Ectodermal cell (in vitro differentiated cells): ENCODE data around the gene RER1.

ENCODE experiments used
- H3K27ac ChIP-seq: 2 replicates; pipeline ENCODE4 v1.7.0; 2013; ENCODE audit warnings: mild to moderate bottlenecking, low read depth, low read length; ENCODE audit not compliant: insufficient read depth, poor library complexity, severe bottlenecking
- H3K27me3 ChIP-seq: 2 replicates; pipeline ENCODE4 v1.7.0; 2013; ENCODE audit warnings: mild to moderate bottlenecking, low read length; ENCODE audit not compliant: insufficient read depth, control insufficient read depth, poor library complexity, severe bottlenecking
- H3K36me3 ChIP-seq: one replicate; pipeline ENCODE4 v1.7.0; 2013; ENCODE audit warnings: low read length; ENCODE audit not compliant: control insufficient read depth, insufficient read depth
- H3K4me1 ChIP-seq: one replicate; pipeline ENCODE4 v1.7.0; 2013; ENCODE audit warnings: low read length; ENCODE audit not compliant: control insufficient read depth, insufficient read depth
- H3K4me3 ChIP-seq: 2 replicates; pipeline ENCODE4 v1.7.0; 2013; ENCODE audit warnings: low read depth, low read length, control low read depth; ENCODE audit not compliant: insufficient read depth
- H3K9me3 ChIP-seq: 2 replicates; pipeline ENCODE4 v1.7.0; 2013; ENCODE audit warnings: mild to moderate bottlenecking, low read length, moderate library complexity; ENCODE audit not compliant: control insufficient read depth
- WGBS, 2 experiments: methylation state at CpG; one replicate each; pipeline ENCODE4 v1.1.7; 2013; ENCODE audit warnings: missing lambda C conversion rate in 2 of 2; 5-methylcytosine and 5-hydroxymethylcytosine counted together

Gene RER1

GRCh38 chr1:2408859-2409276 lies 17.2 kb downstream of the RER1 start:
- WGBS, 2 experiments = 90 to 91% methylated on average over 13 of the region's 13 CpGs
- peaks cover 5% of the 10 kb centered on the region for H3K27me3 ChIP-seq
- peaks cover 2% of the 10 kb centered on the region for H3K36me3 ChIP-seq
- no peak overlapping the region for H3K27ac ChIP-seq
- H3K4me3 ChIP-seq = no peak overlapping the region
- peaks cover 16% of the 10 kb centered on the region for H3K4me1 ChIP-seq
- no peaks in the 10 kb centered on the region for H3K9me3 ChIP-seq

- Histone ChIP-seq H3K27ac (no peak overlapping the region), H3K27me3 (peaks cover 5% of the 10 kb centered on the region), H3K36me3 (no peaks in the 10 kb centered on the region), H3K4me1 (peaks cover 21% of the 10 kb centered on the region), H3K4me3 (no peak overlapping the region), H3K9me3 (no peaks in the 10 kb centered on the region)
- 94 to 95% methylated on average over 12 of the region's 12 CpGs for WGBS, 2 experiments
Observed at GRCh38 chr1:2409745-2410144, 18.1 kb downstream of the RER1 start.

- H3K36me3 ChIP-seq = no peaks in the 10 kb centered on the region
- H3K4me3 ChIP-seq = peak overlapping the region; percentile 91
- peaks cover 21% of the 10 kb centered on the region for H3K4me1 ChIP-seq
- H3K9me3 ChIP-seq = no peaks in the 10 kb centered on the region
- H3K27ac ChIP-seq = no peak overlapping the region
- WGBS, 2 experiments = 10% methylated on average over 38 of the region's 38 CpGs
- peaks cover 5% of the 10 kb centered on the region for H3K27me3 ChIP-seq
Observed at GRCh38 chr1:2411801-2412394, 20.3 kb downstream of the RER1 start.

GRCh38 chr1:2412395-2412772 lies 20.7 kb downstream of the RER1 start, which contains the start of gene PEX10:
Gene PEX10, minus strand, starts transcription at chr1:2412564. Its CDS starts 62 bp downstream, at chr1:2412502.
- Histone ChIP-seq H3K36me3 (no peaks in the 10 kb centered on the region), H3K27me3 (peaks cover 5% of the 10 kb centered on the region), H3K4me3 (peak within 1 kb of the TSS; percentile 91), H3K27ac (peak within 1 kb of the TSS; percentile 36), H3K9me3 (no peaks in the 10 kb centered on the region), H3K4me1 (peaks cover 21% of the 10 kb centered on the region)
- 0% methylated on average over 55 of the region's 55 CpGs for WGBS, 2 experiments

GRCh38 chr1:2412773-2413494 lies 21.3 kb downstream of the RER1 start:
- Histone ChIP-seq H3K36me3 (no peaks in the 10 kb centered on the region), H3K4me1 (peaks cover 21% of the 10 kb centered on the region), H3K4me3 (peak overlapping the region; percentile 91), H3K9me3 (no peaks in the 10 kb centered on the region), H3K27ac (peak overlapping the region; percentile 36), H3K27me3 (peaks cover 5% of the 10 kb centered on the region)
- 3 to 4% methylated on average over 66 of the region's 66 CpGs for WGBS, 2 experiments

GRCh38 chr1:2413495-2414296 lies 22.1 kb downstream of the RER1 start:
- 59 to 60% methylated on average over 28 of the region's 28 CpGs for WGBS, 2 experiments
- Histone ChIP-seq H3K4me3 (peak overlapping the region; percentile 91), H3K27ac (no peak overlapping the region), H3K36me3 (no peaks in the 10 kb centered on the region), H3K27me3 (peaks cover 5% of the 10 kb centered on the region), H3K9me3 (no peaks in the 10 kb centered on the region), H3K4me1 (peaks cover 26% of the 10 kb centered on the region)

- Histone ChIP-seq H3K4me1 (peaks cover 26% of the 10 kb centered on the region), H3K9me3 (no peaks in the 10 kb centered on the region), H3K27ac (no peak overlapping the region), H3K27me3 (peaks cover 5% of the 10 kb centered on the region), H3K36me3 (no peaks in the 10 kb centered on the region), H3K4me3 (no peak overlapping the region)
- WGBS, 2 experiments = 7 to 12% methylated on average over 24 to 25 of the region's 25 CpGs
Observed at GRCh38 chr1:2414297-2414958, 22.8 kb downstream of the RER1 start.

- Histone ChIP-seq H3K9me3 (no peaks in the 10 kb centered on the region), H3K4me1 (peaks cover 26% of the 10 kb centered on the region), H3K27ac (no peak overlapping the region), H3K4me3 (no peak overlapping the region), H3K27me3 (peaks cover 5% of the 10 kb centered on the region), H3K36me3 (no peaks in the 10 kb centered on the region)
- 75 to 83% methylated on average over 11 of the region's 11 CpGs for WGBS, 2 experiments
Observed at GRCh38 chr1:2415337-2415736, 23.7 kb downstream of the RER1 start.

- Histone ChIP-seq H3K9me3 (no peaks in the 10 kb centered on the region), H3K4me1 (peaks cover 26% of the 10 kb centered on the region), H3K4me3 (no peak overlapping the region), H3K27me3 (peaks cover 5% of the 10 kb centered on the region), H3K36me3 (no peaks in the 10 kb centered on the region), H3K27ac (no peak overlapping the region)
- WGBS, 2 experiments = 91 to 93% methylated on average over 19 of the region's 19 CpGs
Observed at GRCh38 chr1:2415801-2416208, 24.2 kb downstream of the RER1 start.
